ENCODE results near the gene ZNF324.
"Not testable (repeated sequence)": the region's sequence is repeated elsewhere in the genome, so short reads cannot be mapped to it uniquely, and the experiment has no call there.

- TF ChIP-seq EZH2phosphoT487 (IDR thresholded peaks at IDR 0.05; ENCODE audit: borderline replicate concordance); CTCF (conservative IDR thresholded peaks at IDR 0.05; ENCODE audit: low read length): not testable (repeated sequence)
These were observed 23.9 kb upstream of the ZNF324 start for GRCh38 chr19:58442986-58443385.
